AG09319 (cell line): Measurements from ENCODE around the gene DCAF15.

Source experiments
- DNase-seq: peaks from one replicate; pipeline ENCODE4 v3.0.0-alpha.2; 2010; ENCODE audit warnings: low read depth; ENCODE audit errors: extremely low read depth
- CTCF ChIP-seq: IDR thresholded peaks from 2 replicates; pipeline ENCODE4 v1.5.1; 2011; ENCODE audit warnings: low read depth, mild to moderate bottlenecking, inconsistent platforms, low read length, moderate library complexity

The DCAF15 gene

GRCh38 chr19:14000691-14001375, 48.5 kb downstream of the DCAF15 start:
- DNase-seq: no peak
- no peak for TF ChIP-seq CTCF

GRCh38 chr19:14002571-14003250, 50.4 kb downstream of the DCAF15 start:
- no peak for TF ChIP-seq CTCF
- DNase-seq: no peak

GRCh38 chr19:14003251-14004055, 51.1 kb downstream of the DCAF15 start:
- no peak for TF ChIP-seq CTCF
- DNase-seq: no peak

- TF ChIP-seq CTCF: no peak
- DNase-seq: no peak
Measured at GRCh38 chr19:14004619-14005348, 52.5 kb downstream of the DCAF15 start.

GRCh38 chr19:14005349-14006084, 53.2 kb downstream of the DCAF15 start:
- TF ChIP-seq CTCF: no peak
- peak; percentile 55 for DNase-seq

- no peak for TF ChIP-seq CTCF
- DNase-seq: peak; percentile 100
Measured at GRCh38 chr19:14006085-14006765, 53.9 kb downstream of the DCAF15 start, which contains the start of gene RFX1. TSS of gene RFX1 (minus strand) at chr19:14006320. CDS start at chr19:13993843, 12,477 bp downstream.
